Fibroblast of skin of right quadriceps (primary cell): ENCODE results near the gene EEPD1.
"Not testable (repeated sequence)": the region's sequence is repeated elsewhere in the genome, so short reads cannot be mapped to it uniquely, and the experiment has no call there.

ENCODE experiments used
- DNase-seq: peaks from one replicate; pipeline ENCODE4 v3.0.0-alpha.2; 2013

The EEPD1 gene

DNA sequence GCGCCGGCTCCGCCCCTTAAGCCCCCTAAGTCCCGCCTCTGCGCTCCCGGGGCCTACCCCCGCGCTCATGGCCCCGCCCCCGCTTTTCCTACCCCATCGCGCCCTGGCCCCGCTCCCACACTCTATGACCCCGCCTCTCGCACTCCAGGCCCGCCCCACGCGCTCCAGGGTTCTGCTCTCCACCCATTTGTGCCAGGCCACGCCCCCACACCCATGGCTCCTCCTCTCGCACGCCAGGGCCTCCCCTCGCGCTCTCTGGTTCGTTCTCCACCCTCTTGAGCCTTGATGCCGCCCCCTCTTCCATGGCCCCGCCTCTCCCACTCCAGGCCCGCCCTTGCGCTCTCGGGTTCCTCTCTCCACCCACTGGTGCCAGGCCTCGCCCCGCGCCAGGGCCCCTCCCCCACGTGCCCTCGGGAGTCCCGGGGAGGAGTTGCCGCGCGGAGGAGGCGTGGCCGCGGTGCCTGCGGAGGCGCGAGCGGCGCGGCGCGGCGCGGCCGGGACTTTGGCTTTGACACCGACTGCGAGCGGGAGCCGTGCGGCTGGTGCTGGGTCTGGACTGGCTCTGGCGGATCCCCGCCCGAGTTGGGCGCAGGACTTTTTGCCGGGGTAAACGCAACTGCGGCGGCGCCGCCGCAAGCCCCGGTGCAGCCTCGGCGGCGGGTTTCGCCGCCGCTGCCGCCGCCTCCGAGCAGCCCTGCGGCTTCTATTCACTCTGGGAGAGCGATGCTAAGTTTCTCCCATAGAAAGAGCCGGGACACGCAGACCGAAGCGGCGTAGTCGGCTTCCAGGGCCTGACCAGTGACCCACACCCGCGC lies at the start of gene EEPD1:
EEPD1 (plus strand) TSS at position 499 of the 815 bp plus-strand sequence. CDS start 1,071 bp downstream, outside the sequence.
- peak; percentile 100 for DNase-seq

DNA sequence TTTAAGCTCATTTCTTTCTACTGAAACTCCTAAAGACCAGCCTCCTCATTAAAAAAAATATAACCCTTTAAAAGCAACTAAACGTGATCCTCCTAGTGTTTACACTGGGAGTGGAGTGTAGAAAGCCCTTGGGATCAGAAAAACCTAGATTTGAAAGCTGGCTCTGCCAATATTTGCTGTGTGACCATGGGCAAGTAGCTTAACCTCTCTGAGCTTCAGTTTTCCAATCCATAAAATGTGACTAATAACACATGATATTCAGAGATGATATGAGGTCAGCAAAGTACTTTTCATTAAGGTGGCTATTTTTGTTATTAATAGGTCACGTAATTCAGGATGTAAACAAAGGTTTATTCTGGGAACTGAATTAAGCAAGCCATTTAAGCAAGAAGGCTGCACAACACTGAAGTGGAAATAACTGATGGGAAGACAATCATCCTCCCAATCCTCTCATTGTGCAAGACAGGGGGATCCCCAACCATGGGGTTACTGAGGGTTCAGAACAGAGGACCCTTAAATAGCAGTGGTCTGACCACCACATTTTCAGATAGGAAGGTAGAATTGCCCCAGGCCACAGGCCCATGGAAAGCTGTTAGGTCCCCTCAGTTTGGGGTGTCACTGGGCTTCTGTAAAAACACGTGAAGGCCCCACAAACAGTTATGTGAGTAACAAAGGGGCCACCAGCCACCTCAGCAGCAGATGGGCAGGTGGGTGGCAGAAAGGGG lies 49.1 kb upstream of the EEPD1 start:
- no peak for DNase-seq

DNA sequence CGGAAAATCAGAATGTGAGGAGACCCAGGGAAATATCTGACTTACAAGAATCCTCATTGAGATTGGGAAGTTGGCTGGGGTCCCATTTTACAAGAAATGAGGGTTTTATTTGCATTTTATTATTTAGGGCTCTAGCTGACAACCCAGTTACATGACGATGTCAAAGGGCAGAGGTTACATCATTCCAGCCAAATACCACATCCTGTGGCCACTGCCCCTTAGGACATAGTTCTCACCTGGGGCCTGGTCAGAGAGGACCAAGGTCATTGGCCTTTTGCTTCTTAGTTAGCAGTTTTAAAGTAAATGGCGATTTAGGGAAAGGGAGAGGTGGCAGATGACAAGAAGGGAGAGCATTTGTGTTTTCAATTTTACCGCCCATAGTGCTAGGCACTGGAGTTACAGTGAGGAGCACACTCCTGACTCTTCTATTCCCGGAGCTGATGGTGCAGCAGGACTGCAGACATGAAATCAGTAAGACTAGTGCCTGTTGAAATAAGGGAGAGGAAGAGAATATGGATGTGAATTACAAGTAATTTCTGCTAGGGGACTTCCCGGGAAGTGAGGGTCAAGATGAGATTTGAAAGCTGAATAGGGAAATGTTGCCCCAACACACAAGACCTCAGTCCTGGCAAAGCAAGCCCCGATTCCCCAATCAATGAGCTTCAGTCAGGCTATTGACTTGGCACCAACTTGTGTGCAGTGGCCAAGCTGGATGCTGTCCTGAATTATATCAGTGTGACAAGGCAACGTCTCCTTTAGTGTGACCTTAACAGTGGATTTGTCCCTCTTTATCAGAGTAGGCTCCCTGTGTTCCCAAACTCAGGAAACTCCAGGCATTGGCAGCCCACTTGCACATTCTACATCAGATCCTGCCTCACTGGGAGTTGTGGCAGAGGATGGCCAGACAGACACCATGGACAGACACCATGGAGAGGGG lies 45.8 kb upstream of the EEPD1 start:
- DNase-seq, result not testable (repeated sequence)

DNA sequence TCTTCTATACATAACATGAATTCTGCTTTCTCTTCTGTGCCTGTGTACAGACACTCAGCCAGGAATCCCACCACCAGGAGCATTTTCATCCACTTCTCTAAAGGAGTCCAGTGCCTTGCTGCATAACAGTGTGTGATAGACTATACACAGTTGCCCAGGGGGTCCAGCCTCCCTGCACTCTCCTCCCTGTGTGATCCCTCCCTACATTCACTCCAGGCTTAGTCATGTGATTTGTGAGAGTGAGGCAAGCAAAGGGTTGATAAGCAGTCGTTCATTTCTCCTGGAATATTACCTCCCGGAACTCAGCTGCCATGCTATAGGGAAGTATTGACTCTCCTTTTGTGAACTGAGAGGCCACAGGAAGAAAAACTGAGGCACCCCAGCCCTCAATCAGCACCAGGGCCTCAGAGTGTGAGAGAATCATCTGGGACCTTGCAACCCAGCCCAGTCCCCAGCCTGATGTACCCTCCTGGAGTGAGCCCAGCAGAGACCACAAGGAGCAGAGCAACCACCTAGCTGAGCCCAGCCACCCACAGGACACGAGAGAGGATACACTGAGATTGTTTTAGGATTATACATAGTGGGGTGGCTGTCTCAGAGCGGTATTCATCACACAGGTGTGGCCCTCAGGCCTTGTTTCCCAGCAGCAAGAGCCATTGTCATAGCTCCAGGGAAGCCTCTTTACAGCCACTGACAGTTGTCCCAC lies 45.0 kb upstream of the EEPD1 start:
- DNase-seq, result no peak

DNA sequence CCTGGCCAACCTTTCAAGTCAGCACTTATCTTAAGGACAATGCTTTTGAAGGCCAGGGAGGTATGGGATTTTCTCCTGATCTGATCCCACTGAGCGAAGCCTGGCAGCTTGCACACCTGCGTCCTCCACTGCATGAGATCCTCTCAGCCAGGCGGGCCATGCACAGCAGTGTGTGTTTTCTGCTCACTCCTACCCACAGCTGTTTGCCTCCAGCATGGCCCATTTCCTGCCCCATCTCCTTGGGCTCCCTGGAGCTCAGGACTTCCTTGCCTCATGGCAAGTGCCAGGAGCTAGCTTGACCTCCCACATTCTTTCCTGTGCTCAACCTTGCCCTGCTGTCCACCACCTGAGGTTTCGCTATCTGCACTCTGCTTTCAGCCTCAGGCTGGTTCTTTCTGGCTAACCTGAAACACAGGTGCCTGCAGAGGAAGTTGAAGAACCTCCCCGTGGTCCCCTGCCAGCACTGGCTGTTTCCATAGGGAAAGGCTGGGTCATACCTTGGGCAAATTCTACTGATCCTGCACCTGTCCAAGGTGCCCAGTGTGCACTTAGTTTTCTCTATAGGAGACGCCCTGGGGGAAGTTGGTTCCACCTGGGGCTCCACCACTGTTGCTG lies 43.9 kb upstream of the EEPD1 start:
- no peak for DNase-seq

DNA sequence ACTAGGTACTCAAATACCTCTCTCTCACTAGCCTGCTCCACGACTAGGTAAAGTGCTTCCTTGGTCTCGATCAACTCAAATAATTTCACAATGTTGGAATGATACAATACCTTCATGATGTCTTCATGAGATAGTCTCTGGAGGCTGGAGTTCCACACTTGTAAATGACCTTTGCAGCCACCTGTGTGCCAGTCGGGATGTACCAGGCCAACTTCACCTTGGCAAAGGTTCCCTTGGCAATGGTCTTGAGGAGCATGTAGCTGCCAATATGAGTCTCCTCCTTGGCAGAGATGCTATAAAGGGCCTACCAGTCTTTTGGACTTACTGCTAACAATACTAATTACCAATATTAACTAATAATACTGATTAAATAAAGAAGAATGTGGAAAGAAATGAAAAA lies 42.5 kb upstream of the EEPD1 start:
- no peak for DNase-seq

DNA sequence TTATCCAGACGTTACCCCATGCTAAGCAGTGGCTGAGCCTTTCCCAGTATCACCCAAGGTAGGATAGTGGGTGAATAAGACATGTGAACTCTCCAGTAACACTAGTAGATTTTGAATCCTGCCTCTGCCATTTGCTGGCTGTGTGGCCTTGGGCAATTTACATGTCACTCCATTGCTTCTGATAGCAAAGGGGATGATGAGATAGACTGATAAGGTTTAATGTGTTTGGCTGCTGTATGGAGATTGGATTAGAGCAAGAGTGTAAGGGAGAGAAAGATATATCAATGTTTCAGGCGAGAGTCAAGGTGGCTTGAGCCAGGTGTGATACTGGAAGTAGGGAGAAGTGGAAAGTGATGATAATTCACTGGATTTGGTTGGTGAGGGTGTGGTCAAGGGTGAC lies 40.1 kb upstream of the EEPD1 start:
- DNase-seq, result no peak

DNA sequence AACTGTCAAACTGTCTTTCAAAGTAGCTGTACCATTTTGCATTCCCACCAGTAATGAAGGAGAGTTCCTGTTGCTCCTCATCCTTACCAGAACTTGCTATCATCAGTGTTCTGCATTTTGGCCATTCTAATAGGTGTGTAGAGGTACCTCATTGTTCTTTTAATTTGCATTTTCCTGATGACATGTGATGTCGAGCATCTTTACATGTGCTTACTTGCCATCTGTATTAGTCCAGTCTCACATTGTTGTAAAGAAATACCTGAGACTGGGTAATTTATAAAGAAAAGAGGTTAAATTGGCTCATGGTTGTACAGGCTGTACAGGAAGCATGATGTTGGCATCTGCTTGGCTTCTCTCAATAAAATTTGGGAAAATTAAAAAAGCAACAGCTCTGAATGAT lies 38.7 kb upstream of the EEPD1 start:
- DNase-seq, result no peak

DNA sequence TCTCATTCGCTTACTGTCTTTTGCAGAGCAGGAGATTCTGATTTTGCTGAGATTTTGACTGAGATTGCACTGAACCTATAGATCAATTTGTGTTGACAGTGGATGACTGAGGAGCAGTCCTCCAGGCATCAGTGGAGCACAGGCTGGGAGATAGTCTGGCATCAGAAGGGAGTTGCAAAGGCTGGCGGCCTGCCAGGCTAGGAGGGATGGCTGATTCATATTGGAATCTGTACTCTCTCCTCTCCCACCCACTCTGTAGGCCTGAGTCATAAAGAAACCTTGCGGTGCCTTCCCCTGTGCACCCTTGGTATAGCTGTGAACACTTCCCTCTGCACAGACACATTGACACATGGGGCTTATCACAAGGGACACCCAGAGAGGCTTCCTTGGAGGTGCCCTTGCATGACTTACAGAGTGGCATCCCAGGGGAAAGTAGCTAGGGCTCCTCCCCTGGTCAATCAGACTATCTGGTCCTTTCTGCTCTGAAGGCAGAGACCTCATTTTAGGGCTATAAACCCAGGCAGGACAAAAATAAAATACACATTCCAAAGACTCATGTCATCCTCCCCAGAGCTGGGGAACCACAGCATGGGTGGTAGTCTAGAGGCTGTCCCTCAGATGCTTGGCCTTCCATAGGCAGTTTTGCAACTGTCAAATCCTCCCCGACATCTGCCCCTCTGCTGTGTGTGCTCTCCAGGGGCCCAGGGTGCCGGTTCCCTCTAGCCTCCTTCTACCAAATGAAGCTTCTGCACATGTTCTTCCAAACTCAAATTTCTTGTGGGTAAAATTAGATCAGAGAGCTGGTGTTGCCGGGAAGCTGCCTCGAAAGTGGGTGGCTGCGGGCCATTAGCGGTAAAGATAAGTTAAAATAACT lies 37.4 kb upstream of the EEPD1 start:
- peak; percentile 99 for DNase-seq

DNA sequence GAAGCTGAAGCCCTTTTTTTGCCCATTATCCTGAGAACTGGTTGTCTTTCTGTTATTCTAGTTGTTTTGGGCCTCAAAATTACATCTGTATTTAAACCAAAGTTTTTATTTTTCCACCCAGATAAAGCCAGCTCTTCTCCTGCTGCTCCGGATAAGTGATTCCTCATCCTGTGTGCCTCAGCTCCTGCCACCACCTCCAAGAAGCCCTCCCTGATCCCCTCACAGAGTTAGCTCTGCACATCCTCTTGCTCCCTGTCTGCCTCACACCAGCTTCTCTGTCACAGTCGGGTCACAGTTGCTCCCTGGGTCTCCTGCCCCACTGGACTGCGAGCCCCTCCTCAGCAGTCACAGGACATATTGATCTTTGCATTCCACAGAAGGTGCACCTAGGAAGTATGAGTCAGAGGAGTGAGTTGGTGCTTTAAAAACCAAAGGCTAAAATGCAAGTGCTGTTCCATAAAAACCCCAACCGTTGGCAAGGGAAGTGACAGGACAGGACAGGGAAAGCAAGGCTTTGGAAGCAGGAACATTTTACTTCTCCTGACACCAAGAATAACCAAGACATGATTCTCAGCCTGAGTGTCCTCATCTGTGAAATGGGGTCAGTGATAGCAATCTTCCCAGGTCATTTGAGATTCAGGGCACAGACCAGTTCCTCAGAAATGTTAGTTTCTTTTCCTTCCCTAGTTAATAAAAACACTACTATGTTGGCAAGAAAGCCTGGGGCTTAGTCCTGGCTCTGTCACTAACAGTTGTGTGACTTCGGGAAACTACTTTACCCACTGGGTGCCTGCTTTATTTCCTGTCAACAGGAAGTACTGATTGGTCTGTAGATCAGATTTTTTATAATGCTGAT lies 36.5 kb upstream of the EEPD1 start:
- DNase-seq, result no peak

DNA sequence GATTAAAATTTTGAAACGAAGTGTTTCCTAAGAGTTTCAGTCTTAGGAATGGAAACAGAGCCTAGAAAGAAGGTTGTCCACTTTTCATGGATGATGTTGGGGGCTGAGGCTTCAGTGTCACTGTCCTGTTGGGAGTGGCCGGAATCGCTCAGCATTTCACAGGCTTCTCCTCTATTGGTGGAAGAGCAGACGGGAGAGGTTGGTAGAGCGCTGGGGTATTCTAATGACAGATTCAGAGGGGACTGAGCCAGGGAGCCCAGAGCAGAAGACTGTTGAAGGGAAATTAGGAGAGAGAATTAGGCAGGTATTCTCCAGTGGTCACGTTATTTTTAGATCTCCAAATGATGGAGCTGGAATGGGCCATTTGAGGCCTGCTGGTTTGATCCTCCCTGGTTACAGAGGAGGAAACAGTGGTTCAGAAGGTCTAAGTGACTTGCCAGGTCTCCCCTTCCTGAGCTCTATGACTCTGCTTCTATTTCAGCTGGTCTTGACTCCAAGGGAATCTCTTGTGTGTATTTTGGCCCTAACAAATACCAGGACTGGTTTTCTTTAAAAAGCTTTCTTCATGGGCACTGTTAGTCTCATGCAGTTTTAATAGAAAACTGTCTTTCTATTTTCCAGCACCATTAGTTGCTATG lies 35.7 kb upstream of the EEPD1 start:
- no peak for DNase-seq

DNA sequence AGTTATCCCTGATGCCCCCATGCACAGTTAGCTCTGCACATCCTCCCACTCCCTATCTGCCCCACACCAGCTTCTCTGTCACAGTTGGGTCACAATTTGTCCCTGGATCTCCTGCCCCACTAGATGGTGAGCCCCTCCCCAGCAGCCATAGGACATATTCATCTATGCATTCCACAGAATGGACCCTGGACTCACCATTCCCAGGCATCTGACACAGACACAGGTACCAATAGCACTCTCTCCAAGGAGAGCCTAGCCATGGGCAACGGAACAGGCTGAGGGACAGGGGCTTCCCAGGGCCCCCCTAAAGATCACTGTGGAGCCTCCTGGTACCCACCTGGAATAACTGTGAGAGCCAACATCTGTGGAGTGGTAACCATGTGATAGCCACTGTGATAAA lies 34.7 kb upstream of the EEPD1 start:
- no peak for DNase-seq

DNA sequence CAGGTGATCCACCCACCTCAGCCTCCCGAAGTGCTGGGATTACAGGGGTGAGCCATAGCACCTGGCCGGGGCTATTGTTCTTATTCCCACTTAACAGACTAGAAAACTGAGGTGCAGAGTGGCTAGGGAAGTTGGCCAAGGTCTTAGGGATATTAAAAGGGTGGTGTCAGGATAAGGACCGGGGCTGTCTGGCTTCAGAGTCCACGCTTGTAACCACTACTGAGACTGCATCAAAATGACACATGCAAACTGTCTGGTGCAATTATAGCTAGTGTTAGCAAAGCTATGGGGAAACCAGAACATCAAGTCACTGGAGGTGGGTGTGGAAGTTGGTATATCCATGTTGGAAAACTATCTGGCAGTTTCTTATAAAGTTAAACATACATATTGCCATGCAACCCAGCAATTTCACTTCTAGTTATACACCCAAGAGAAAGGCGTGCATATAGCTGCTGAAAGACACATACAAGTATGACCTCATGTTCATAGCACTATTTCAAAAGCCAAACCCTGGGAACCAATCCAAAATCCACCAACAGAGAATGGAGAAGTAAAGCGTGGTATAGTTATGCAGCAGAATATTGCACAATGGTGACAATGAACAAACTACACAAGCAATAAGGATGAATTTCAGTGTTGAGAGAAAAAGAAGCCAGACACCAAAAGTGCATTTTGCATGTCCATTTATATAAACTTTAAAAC lies 33.9 kb upstream of the EEPD1 start:
- DNase-seq, result peak; percentile 99

DNA sequence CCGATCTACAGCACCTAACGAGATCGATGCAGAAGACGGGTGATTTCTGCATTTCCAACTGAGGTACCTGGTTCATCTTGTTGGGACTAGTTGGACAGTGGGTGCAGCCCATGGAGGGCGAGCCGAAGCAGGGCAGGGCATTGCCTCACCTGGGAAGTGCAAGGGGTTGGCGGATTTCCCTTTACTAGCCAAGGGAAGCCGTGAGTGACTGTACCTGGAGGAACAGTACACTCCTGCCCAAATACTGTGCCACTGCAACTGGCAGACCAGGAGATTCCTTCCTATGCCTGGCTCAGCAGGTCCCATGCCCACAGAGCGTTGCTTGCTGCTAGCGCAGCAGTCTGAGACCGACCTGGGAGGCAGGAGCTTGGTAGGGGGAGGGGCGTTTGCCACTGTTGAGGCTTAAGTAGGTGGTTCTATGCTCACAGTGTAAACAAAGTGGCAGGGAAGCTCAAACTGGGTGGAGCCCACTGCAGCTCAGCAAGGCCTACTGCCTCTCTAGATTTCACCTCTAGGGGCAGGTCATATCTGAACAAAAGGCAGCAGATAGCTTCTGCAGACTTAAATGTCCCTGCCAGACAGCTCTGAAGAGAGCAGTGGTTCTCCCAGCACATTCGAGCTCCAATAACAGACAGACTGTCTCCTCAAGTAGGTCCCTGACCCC lies 32.9 kb upstream of the EEPD1 start:
- not testable (repeated sequence) for DNase-seq

DNA sequence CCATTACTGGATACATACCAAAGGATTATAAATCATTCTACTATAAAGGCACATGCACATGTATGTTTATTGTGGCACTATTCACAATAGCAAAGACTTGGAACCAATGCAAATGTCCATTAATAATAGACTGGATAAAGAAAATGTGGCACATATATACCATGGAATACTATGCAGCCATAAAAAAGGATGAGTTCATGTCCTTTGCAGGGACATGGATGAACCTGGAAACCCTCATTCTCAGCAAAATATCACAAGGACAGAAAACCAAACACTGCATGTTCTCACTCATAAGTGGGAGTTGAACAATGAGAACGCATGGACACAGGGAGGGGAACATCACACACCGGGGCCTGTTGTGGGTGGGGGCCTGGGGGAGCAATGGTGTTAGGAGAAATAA lies 27.4 kb upstream of the EEPD1 start:
- not testable (repeated sequence) for DNase-seq

DNA sequence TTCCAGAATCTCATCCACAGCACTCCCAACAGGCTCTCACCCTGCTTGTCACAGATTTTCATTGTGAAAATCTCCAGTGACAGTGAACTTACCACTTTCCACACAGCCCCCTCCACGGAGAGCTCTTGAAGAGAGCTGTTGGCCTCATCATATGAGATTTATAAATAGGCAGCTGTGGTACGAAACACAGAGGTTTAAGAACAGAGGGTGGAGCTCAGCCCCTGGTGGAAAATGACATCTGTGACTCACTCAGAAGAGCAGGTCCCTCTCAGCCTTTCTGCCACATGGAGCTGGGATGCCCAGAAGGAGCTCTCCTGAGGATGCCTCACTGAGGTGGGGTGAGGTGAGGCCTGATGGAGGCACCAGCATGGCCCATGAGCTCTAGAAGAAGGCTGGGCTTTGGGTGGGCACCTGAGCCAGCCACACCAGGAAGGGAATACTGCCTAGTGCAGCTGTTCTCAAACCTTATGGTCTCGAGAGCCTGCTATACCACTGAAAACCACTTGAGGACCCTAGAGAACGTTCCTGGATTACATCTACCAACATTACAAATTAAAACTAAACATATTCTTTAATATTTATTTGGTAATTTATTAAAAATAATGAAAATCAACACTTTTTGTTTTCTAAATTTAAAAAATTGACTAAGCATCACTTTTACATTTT lies 25.8 kb upstream of the EEPD1 start:
- no peak for DNase-seq

DNA sequence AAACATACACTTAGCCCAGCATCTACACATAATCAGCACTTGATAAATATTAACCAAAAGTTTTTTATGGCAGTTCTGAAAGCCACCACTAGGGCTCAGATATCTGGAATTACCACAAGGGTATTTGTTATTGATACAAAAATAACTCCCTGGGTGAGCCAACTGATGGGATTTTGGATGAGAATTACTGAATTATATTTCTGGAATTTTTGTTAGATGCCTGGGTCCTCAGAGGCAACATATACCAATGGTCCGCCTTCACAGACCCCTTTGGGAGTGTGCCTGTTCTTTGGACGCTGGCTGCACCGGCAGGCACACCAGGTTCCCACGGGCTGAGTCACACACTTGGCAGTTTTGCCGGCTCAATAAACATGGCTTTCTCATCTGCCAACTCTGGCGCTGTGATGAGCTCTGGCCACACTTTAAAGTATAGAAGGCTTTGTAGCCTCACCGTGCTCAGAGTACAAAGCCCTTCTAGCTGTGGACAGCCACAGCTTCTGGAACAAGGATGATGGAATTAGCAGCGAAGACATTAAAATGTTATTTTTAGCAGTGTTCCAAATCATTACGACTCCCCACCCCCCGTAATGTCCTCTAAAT lies 24.5 kb upstream of the EEPD1 start:
- peak; percentile 79 for DNase-seq
